PC-9 (cell line): Measurements from ENCODE around the gene ETS1. TPM values are rescaled to one million over a fixed set of nuclear protein-coding genes. Genes with fewer than 3 reads are reported as not detected.

Experiments
- BruUV-seq: library from RNA; stranded (reverse); fragments of 400-500 nt; replicated peaks from 2 replicates; lab custom pipeline; 2021; lab: Mats Ljungman, UMichigan
- CTCF ChIA-PET: fragments of 300-600 bp; sonication (Branson Sonifier 250); formaldehyde crosslinking; loops from one replicate; lab custom pipeline; 2022; ENCODE audit warnings: antibody characterized with exemption; lab: Charles Lee
- POLR2A ChIA-PET: fragments of 300-600 bp; sonication (Branson Sonifier 250); formaldehyde crosslinking; loops from one replicate; lab custom pipeline; 2022; ENCODE audit warnings: antibody characterized with exemption; ENCODE audit not compliant: unreplicated experiment; lab: Charles Lee
- DNase-seq, 2 experiments: peaks; one replicate each; pipeline versions ENCODE4 v3.0.0 to v3.0.0-alpha.2; 2015 to 2022; ENCODE audit warnings: mixed read lengths in 1 of 2
- H2AFZ ChIP-seq: fragments of 200-600 bp; sonication (generic); 2 replicates; pipeline ENCODE4 v1.8.1; 2017; ENCODE audit warnings: antibody characterized with exemption
- H3F3A ChIP-seq: fragments of 200-600 bp; sonication (generic); 2 replicates; pipeline ENCODE4 v1.8.1; 2017; ENCODE audit warnings: antibody characterized with exemption, mild to moderate bottlenecking, low read depth; ENCODE audit not compliant: insufficient read depth
- H3K27ac ChIP-seq: fragments of 200-600 bp; sonication (generic); 2 replicates; pipeline ENCODE4 v1.6.1; 2016; ENCODE audit warnings: mixed run types
- H3K27me3 ChIP-seq: fragments of 200-600 bp; sonication (generic); 2 replicates; pipeline ENCODE4 v1.6.1; 2016; ENCODE audit warnings: low read depth, mixed run types; ENCODE audit not compliant: insufficient read depth
- H3K36me3 ChIP-seq: fragments of 200-600 bp; sonication (generic); 2 replicates; pipeline ENCODE4 v1.6.1; 2016; ENCODE audit warnings: low read depth, mixed run types
- H3K4me1 ChIP-seq: fragments of 200-600 bp; sonication (generic); replicated peaks from 2 replicates; pipeline ENCODE4 v1.6.1; 2016; ENCODE audit warnings: mixed run types; ENCODE audit not compliant: insufficient read depth
- H3K4me2 ChIP-seq: fragments of 200-600 bp; sonication (generic); 2 replicates; pipeline ENCODE4 v1.6.1; 2017; ENCODE audit warnings: mixed run types
- H3K4me3 ChIP-seq: fragments of 200-600 bp; sonication (generic); 2 replicates; pipeline ENCODE4 v1.6.1; 2016; ENCODE audit warnings: mixed run types
- H3K79me2 ChIP-seq: fragments of 200-600 bp; sonication (generic); 2 replicates; pipeline ENCODE4 v1.6.1; 2017; ENCODE audit warnings: low read depth, mixed run types
- H3K9me2 ChIP-seq: fragments of 200-600 bp; sonication (generic); 2 replicates; pipeline ENCODE4 v1.8.1; 2017; ENCODE audit warnings: mild to moderate bottlenecking; ENCODE audit not compliant: insufficient read depth
- H3K9me3 ChIP-seq: fragments of 200-600 bp; sonication (generic); 2 replicates; pipeline ENCODE4 v1.8.1; 2016; ENCODE audit warnings: low read depth; ENCODE audit not compliant: insufficient read depth
- H4K20me1 ChIP-seq: fragments of 200-600 bp; sonication (generic); 2 replicates; pipeline ENCODE4 v1.8.1; 2017; ENCODE audit not compliant: insufficient read depth
- EZH2 ChIP-seq: fragments of 200-600 bp; sonication (generic); IDR thresholded peaks from 2 replicates; pipeline ENCODE4 v1.8.0; 2017; ENCODE audit warnings: antibody characterized with exemption, low read depth
- intact Hi-C: fragments of 100-400 bp; cut with micrococcal nuclease; formaldehyde crosslinking; loops from one replicate; pipeline ENCODE4 v1.10.0; 2022; ENCODE audit not compliant: unreplicated experiment
- total RNA-seq: library from RNA; stranded (reverse); gene quantifications from 2 replicates; pipeline ENCODE4 v1.2.3, GENCODE V29; 2021
- TF ChIP-seq, protein P1 (sequence below): fragments of 200-600 bp; sonication (generic); conservative IDR thresholded peaks from 2 replicates; pipeline ENCODE4 v1.6.1; 2017; ENCODE audit warnings: mixed run types, antibody characterized with exemption, mild to moderate bottlenecking, moderate library complexity

ETS1 gene
- total RNA-seq, 1 experiment from 2014 or later = 23.3 TPM

DNA sequence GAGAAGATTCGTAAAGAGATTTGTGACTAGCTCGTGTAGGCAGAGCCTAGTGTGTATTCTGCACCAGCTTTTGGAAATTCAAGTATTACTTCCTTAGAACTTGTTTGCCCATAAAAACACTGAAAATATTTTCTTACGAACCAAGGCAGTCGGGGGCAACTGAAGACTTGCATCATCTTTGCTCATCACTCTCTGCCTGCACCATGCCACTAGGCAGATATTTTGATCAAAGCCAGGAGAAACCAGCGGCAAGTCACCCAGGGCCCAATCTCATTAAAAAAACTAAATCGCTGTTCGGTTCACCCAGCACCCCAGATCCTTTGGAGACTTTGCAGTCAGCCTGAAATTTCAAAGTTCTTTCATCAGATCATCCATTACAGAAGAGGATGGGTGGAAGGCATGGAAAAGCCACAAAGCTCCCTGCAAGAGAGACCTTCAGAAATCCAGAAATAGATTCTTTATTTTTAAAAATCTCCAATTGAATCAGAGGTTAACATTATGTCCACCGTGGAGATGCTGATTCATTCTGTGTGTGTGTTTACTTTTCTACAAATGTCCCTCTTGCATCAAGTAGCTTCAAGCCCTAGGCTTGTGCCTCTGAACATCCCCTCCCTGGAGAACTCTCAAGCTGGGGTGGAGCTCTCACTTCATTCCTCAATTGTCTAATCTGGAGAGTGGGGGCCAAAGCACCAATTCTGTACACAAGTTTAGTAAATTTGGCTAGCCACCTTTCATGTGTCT, 78.4 kb downstream of the ETS1 start:
- H3K9me2 ChIP-seq = no peaks in the 10 kb centered on the region
- H3K79me2 ChIP-seq = peaks cover 56% of the 10 kb centered on the region; the same call in 1 of the 2 replicates
- H3K9me3 ChIP-seq = no peaks in the 10 kb centered on the region
- H3K4me2 ChIP-seq = peak overlapping the region; percentile 76
- H3K27ac ChIP-seq = peak overlapping the region; percentile 85
- TF ChIP-seq EZH2 = no peak
- TF ChIP-seq, protein P1, sequence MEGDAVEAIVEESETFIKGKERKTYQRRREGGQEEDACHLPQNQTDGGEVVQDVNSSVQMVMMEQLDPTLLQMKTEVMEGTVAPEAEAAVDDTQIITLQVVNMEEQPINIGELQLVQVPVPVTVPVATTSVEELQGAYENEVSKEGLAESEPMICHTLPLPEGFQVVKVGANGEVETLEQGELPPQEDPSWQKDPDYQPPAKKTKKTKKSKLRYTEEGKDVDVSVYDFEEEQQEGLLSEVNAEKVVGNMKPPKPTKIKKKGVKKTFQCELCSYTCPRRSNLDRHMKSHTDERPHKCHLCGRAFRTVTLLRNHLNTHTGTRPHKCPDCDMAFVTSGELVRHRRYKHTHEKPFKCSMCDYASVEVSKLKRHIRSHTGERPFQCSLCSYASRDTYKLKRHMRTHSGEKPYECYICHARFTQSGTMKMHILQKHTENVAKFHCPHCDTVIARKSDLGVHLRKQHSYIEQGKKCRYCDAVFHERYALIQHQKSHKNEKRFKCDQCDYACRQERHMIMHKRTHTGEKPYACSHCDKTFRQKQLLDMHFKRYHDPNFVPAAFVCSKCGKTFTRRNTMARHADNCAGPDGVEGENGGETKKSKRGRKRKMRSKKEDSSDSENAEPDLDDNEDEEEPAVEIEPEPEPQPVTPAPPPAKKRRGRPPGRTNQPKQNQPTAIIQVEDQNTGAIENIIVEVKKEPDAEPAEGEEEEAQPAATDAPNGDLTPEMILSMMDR = no peak
- no peak overlapping the region for H2AFZ ChIP-seq
- peaks cover 45% of the 10 kb centered on the region for H3K4me1 ChIP-seq
- peaks cover 22% of the 10 kb centered on the region for H3F3A ChIP-seq
- peak in 1 of 2 experiments; percentile 66 for DNase-seq
- no peaks in the 10 kb centered on the region for H4K20me1 ChIP-seq
- no peak overlapping the region for H3K4me3 ChIP-seq
- H3K27me3 ChIP-seq = no peaks in the 10 kb centered on the region
- intact Hi-C loops = no loop called here
- no peaks in the 10 kb centered on the region for H3K36me3 ChIP-seq
- ChIA-PET CTCF (no interaction called here), POLR2A (interaction anchor here (0.6 to 1.0 kb wide), 4 partner anchors 9 to 496 kb away, joined by 4 to 8 read pairs (median 6); no protein-coding TSS in a partner anchor)
- no TSS peak for BruUV-seq

- no peak for TF ChIP-seq EZH2
- TF ChIP-seq, protein P1 = no peak
- peaks cover 54% of the 10 kb centered on the region for H3K4me1 ChIP-seq
- POLR2A ChIA-PET = interaction anchor here (1.0 kb wide), 1 partner anchor 122 kb away, joined by 4 read pairs; no protein-coding TSS in a partner anchor
- H3K4me2 ChIP-seq = peak overlapping the region; percentile 76
- peaks cover 66% of the 10 kb centered on the region for H3K79me2 ChIP-seq
- H3K9me3 ChIP-seq = no peaks in the 10 kb centered on the region
- H3K27ac ChIP-seq = peak overlapping the region; percentile 85
- CTCF ChIA-PET = no interaction called here
- no peaks in the 10 kb centered on the region for H3K27me3 ChIP-seq
- peak overlapping the region; percentile 46; the same call in 1 of the 2 replicates for H3K4me3 ChIP-seq
- H4K20me1 ChIP-seq = no peaks in the 10 kb centered on the region
- H3F3A ChIP-seq = peaks cover 22% of the 10 kb centered on the region
- BruUV-seq = no TSS peak
- H3K9me2 ChIP-seq = no peaks in the 10 kb centered on the region
- no peaks in the 10 kb centered on the region for H3K36me3 ChIP-seq
- intact Hi-C loops = loop anchor here (1.0 kb wide), 1 partner anchor 13 kb away; no protein-coding TSS in a partner anchor
- H2AFZ ChIP-seq = no peak overlapping the region
- DNase-seq = no peak
Measured at GRCh38 chr11:128507936-128508335, 79.4 kb downstream of the ETS1 start.

DNA sequence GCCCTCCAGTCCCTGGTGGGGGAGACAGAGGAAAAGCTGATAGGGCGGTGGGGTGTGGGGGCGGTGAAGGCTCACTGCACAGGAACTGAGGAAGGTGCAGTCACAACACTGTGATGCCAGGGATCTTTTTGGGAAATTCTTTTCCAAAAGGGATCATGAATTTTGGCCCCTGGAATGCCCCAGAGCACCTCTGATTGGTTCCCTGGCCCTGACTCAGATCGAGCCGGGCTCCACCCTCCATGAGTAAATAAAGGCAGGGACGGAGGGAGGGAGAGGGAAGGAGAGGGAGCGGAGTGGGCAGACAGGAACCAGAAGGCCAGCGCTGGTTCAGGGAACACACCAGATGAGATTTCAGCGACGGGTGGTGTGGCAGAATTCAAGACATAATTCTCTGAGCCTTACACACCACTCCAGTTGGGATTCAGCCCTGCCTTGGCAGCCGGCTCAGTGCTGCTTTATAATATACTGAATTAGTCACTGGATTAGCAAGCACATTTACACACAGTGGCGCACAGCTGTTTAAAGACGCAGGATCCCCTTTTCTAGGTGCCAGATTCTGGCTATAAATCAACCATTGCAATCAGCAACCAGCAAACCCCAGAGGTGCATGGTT, 80.3 kb downstream of the ETS1 start:
- Histone ChIP-seq H3K4me3 (peak overlapping the region; percentile 46; the same call in 1 of the 2 replicates), H3F3A (peaks cover 22% of the 10 kb centered on the region), H3K9me2 (no peaks in the 10 kb centered on the region), H3K9me3 (no peaks in the 10 kb centered on the region), H3K4me1 (peaks cover 62% of the 10 kb centered on the region), H3K27me3 (no peaks in the 10 kb centered on the region), H3K79me2 (peaks cover 69% of the 10 kb centered on the region), H2AFZ (peak overlapping the region; percentile 9; the same call in 1 of the 2 replicates), H3K27ac (peak overlapping the region; percentile 85), H4K20me1 (no peaks in the 10 kb centered on the region), H3K4me2 (peak overlapping the region; percentile 76), H3K36me3 (no peaks in the 10 kb centered on the region)
- no TSS peak for BruUV-seq
- TF ChIP-seq EZH2 = no peak
- TF ChIP-seq, protein P1 = no peak
- peak; percentile 80 to 81 for DNase-seq
- intact Hi-C loops = loop anchor here (1.0 kb wide), 1 partner anchor 14 kb away; no protein-coding TSS in a partner anchor
- POLR2A ChIA-PET = no interaction called here
- CTCF ChIA-PET = no interaction called here
